Breast epithelium (tissue), 3 donors: ENCODE data around the gene PPM1G.

Experiments used
- POLR2A ChIP-seq: fragments of 450-650 bp; IDR thresholded peaks from one replicate; pipeline ENCODE4 v1.6.1; 2016; ENCODE audit warnings: antibody characterized with exemption, mild to moderate bottlenecking, moderate library complexity
- POLR2AphosphoS5 ChIP-seq, 3 donors: sonication (generic); formaldehyde crosslinking; IDR thresholded peaks; one replicate each; pipeline ENCODE4 v1.6.1; 2017; ENCODE audit warnings: antibody characterized with exemption in 3 of 3
- TF ChIP-seq, protein P1 (sequence below), 3 donors: fragments of 450-650 bp; IDR thresholded peaks; one replicate each; pipeline ENCODE4 v1.5.1; 2016 to 2017; ENCODE audit warnings: antibody characterized with exemption in 3 of 3, mild to moderate bottlenecking in 3 of 3, moderate library complexity in 3 of 3

- TF ChIP-seq POLR2A (no peak), POLR2AphosphoS5 (IDR thresholded peaks at IDR 0.05) (no peak)
- TF ChIP-seq, protein P1, sequence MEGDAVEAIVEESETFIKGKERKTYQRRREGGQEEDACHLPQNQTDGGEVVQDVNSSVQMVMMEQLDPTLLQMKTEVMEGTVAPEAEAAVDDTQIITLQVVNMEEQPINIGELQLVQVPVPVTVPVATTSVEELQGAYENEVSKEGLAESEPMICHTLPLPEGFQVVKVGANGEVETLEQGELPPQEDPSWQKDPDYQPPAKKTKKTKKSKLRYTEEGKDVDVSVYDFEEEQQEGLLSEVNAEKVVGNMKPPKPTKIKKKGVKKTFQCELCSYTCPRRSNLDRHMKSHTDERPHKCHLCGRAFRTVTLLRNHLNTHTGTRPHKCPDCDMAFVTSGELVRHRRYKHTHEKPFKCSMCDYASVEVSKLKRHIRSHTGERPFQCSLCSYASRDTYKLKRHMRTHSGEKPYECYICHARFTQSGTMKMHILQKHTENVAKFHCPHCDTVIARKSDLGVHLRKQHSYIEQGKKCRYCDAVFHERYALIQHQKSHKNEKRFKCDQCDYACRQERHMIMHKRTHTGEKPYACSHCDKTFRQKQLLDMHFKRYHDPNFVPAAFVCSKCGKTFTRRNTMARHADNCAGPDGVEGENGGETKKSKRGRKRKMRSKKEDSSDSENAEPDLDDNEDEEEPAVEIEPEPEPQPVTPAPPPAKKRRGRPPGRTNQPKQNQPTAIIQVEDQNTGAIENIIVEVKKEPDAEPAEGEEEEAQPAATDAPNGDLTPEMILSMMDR (IDR thresholded peaks at IDR 0.05), result no peak
These were observed 27.7 kb downstream of the PPM1G start for GRCh38 chr2:27381577-27382181.
